MM.1S (cell line): Measurements from ENCODE around the gene PTPRN2.

Source experiments
- EZH2 ChIP-seq: fragments of 300-600 bp; sonication (generic); optimal IDR thresholded peaks from 2 replicates; pipeline ENCODE3; 2017; ENCODE audit warnings: low read depth, mild to moderate bottlenecking, antibody characterized with exemption, low read length, mixed read lengths
- TF ChIP-seq, protein P1 (sequence below): fragments of 300-600 bp; sonication (generic); IDR thresholded peaks from 2 replicates; pipeline ENCODE4 v1.5.1; 2016; ENCODE audit warnings: antibody characterized with exemption, low read length, mixed read lengths

DNA sequence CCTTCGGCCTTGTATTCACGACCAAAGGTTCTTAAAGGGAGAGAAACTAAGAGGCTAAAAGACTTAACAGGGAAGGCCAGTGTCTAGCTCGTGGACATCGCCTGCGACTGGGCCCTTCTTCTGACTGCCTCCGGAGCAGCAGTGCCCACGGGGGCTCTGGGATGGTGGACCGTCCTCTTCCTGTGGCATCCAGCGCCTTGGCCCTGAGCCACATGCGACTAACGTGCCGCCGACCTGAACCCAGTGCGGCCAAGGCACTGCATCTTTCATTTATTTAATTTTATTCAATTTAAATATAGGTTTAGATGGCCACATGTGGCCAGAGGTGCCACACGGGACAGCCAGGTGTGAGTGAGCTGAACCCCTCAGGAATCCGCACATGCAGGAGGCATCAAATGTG is 451.7 kb downstream of the PTPRN2 start:
- TF ChIP-seq, protein P1, sequence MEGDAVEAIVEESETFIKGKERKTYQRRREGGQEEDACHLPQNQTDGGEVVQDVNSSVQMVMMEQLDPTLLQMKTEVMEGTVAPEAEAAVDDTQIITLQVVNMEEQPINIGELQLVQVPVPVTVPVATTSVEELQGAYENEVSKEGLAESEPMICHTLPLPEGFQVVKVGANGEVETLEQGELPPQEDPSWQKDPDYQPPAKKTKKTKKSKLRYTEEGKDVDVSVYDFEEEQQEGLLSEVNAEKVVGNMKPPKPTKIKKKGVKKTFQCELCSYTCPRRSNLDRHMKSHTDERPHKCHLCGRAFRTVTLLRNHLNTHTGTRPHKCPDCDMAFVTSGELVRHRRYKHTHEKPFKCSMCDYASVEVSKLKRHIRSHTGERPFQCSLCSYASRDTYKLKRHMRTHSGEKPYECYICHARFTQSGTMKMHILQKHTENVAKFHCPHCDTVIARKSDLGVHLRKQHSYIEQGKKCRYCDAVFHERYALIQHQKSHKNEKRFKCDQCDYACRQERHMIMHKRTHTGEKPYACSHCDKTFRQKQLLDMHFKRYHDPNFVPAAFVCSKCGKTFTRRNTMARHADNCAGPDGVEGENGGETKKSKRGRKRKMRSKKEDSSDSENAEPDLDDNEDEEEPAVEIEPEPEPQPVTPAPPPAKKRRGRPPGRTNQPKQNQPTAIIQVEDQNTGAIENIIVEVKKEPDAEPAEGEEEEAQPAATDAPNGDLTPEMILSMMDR = no peak
- no peak for TF ChIP-seq EZH2
